Natural killer cell (primary cell): ENCODE measurements around the gene MRPL18. TPM values are rescaled to one million over a fixed set of nuclear protein-coding genes. Genes with fewer than 3 reads are reported as not detected.

Experiments
- ATAC-seq, 3 donors: fragments of 150-1000 bp in 2 of 3; fragments of 200-7000 bp in 1 of 3; cut with Tn5 transposase; 1 replicate in 1 of 3; 2 replicates in 2 of 3; pipeline ENCODE4 v1.10.0; 2021; ENCODE audit warnings: mild to moderate bottlenecking in 2 of 3, moderate library complexity in 2 of 3
- DNase-seq, 2 donors: peaks; one replicate each; pipeline versions ENCODE4 v3.0.0 to v3.0.0-alpha.2; 2013 to 2021; ENCODE audit warnings: mixed read lengths in 1 of 2
- H3K27ac ChIP-seq: one replicate; pipeline ENCODE4 v1.5.1; 2013; ENCODE audit warnings: mild to moderate bottlenecking, low read length
- H3K27me3 ChIP-seq: one replicate; pipeline ENCODE4 v1.6.1; 2013; ENCODE audit warnings: low read length; ENCODE audit not compliant: control insufficient read depth, insufficient read depth
- H3K36me3 ChIP-seq: one replicate; pipeline ENCODE4 v1.6.1; 2013; ENCODE audit warnings: low read length; ENCODE audit not compliant: control insufficient read depth, insufficient read depth
- H3K4me1 ChIP-seq: one replicate; pipeline ENCODE4 v1.6.1; 2013; ENCODE audit warnings: low read length; ENCODE audit not compliant: control insufficient read depth, insufficient read depth
- H3K4me3 ChIP-seq: one replicate; pipeline ENCODE4 v1.5.1; 2013; ENCODE audit warnings: low read length
- H3K9me3 ChIP-seq: one replicate; pipeline ENCODE4 v1.6.1; 2013; ENCODE audit warnings: low read length; ENCODE audit not compliant: control insufficient read depth, insufficient read depth
- H3K27ac Mint-ChIP-seq, 2 donors: one replicate each; pipeline ENCODE4 v1.8.0; 2022; ENCODE audit warnings: mild to moderate bottlenecking in 2 of 2, mixed read lengths in 2 of 2, moderate library complexity in 1 of 2
- H3K27me3 Mint-ChIP-seq, 2 donors: one replicate each; pipeline ENCODE4 v1.8.0; 2022; ENCODE audit warnings: low read depth in 2 of 2, mixed read lengths in 2 of 2
- H3K36me3 Mint-ChIP-seq: one replicate; pipeline ENCODE4 v1.8.0; 2022; ENCODE audit warnings: mixed read lengths
- H3K4me1 Mint-ChIP-seq, 2 donors: one replicate each; pipeline ENCODE4 v1.8.0; 2022; ENCODE audit warnings: mixed read lengths in 2 of 2
- H3K4me3 Mint-ChIP-seq: one replicate; pipeline ENCODE4 v1.8.0; 2022; ENCODE audit warnings: mild to moderate bottlenecking, moderate library complexity, mixed read lengths
- H3K9me3 Mint-ChIP-seq, 2 donors: one replicate each; pipeline ENCODE4 v1.8.0; 2022; ENCODE audit warnings: mixed read lengths in 2 of 2
- WGBS: methylation state at CpG from one replicate; pipeline ENCODE4 v1.1.7; 2013; ENCODE audit warnings: missing lambda C conversion rate; ENCODE audit not compliant: insufficient coverage; 5-methylcytosine and 5-hydroxymethylcytosine counted together
- intact Hi-C: fragments of 100-400 bp; cut with micrococcal nuclease; formaldehyde crosslinking; loops from one replicate; pipeline ENCODE4 v1.14.2; 2022
- total RNA-seq, 4 donors: library from RNA; stranded (reverse); fragments of 120-200 nt in 1 of 4; gene quantifications; one replicate each; pipeline versions ENCODE4 v1.2.3 to v1.2.4, GENCODE V29; 2013 to 2022
- TF ChIP-seq, protein P1 (sequence below): fragments of 200-600 bp; IDR thresholded peaks from one replicate; pipeline ENCODE4 v1.8.0; 2022; ENCODE audit warnings: antibody characterized with exemption

Gene MRPL18
- total RNA-seq, 3 donors from 2014 or later (not counting 1 experiment from before 2014, with no cell fraction given), result 22.3 to 29.6 (median 22.6) TPM

DNA sequence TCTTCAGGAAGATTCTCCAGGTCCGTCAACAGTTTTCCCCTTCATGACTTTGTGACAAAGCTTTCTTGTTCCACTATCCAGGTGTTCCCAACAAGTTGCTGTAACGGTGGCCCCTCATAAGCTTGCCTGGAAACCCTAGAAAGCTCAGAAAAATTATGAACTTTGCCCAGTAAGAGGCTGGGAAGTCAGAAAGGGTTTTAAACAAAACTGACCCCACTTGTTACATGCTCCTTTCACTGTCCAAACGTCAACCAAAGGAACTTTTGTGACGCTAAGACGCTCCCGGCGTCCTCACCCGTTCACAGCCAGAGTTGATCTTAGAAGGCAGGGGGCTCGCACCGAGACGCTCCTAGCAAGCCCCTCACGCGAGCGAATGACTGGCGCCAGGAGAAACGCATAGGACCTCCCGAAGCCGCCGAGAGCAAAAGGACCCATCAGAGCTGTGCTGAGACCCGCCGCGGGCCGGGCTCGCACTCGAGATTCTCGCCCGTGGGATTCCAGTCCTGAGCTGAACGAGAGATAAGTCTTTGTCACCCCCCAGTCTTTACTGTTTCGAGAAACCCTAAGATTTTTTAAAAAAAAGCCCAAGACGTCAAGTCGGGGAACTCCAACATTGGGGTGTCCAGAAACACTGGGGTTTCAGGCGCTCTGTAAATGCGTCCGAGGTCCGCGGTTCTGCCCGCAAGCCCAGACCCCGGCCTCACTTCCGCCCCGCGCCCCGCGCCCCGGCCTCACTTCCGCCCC lies 29.0 kb upstream of the MRPL18 start:
- H3K9me3 ChIP-seq, result no peaks in the 10 kb centered on the region
- TF ChIP-seq, protein P1, sequence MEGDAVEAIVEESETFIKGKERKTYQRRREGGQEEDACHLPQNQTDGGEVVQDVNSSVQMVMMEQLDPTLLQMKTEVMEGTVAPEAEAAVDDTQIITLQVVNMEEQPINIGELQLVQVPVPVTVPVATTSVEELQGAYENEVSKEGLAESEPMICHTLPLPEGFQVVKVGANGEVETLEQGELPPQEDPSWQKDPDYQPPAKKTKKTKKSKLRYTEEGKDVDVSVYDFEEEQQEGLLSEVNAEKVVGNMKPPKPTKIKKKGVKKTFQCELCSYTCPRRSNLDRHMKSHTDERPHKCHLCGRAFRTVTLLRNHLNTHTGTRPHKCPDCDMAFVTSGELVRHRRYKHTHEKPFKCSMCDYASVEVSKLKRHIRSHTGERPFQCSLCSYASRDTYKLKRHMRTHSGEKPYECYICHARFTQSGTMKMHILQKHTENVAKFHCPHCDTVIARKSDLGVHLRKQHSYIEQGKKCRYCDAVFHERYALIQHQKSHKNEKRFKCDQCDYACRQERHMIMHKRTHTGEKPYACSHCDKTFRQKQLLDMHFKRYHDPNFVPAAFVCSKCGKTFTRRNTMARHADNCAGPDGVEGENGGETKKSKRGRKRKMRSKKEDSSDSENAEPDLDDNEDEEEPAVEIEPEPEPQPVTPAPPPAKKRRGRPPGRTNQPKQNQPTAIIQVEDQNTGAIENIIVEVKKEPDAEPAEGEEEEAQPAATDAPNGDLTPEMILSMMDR, result no peak
- Mint-ChIP-seq H3K4me3 (peak overlapping the region; percentile 94), H3K36me3 (no peaks in the 10 kb centered on the region), H3K27me3 (no peaks in the 10 kb centered on the region), H3K27ac (peak overlapping the region; percentile 64 to 99), H3K9me3 (no peaks in the 10 kb centered on the region), H3K4me1 (peaks cover 30 to 31% of the 10 kb centered on the region in 2 donors)
- 6% methylated on average over 45 of the region's 45 CpGs for WGBS
- H3K27me3 ChIP-seq, result no peaks in the 10 kb centered on the region
- peak overlapping the region; percentile 81 for H3K27ac ChIP-seq
- H3K4me1 ChIP-seq, result peaks cover 14% of the 10 kb centered on the region
- H3K4me3 ChIP-seq, result peak overlapping the region; percentile 98
- no peak for ATAC-seq
- intact Hi-C loops, result loop anchor here (1.0 kb wide), 1 partner anchor 34 kb away; the partner anchor contains the start of gene WTAP
- H3K36me3 ChIP-seq, result peaks cover 26% of the 10 kb centered on the region
- no peak for DNase-seq

DNA sequence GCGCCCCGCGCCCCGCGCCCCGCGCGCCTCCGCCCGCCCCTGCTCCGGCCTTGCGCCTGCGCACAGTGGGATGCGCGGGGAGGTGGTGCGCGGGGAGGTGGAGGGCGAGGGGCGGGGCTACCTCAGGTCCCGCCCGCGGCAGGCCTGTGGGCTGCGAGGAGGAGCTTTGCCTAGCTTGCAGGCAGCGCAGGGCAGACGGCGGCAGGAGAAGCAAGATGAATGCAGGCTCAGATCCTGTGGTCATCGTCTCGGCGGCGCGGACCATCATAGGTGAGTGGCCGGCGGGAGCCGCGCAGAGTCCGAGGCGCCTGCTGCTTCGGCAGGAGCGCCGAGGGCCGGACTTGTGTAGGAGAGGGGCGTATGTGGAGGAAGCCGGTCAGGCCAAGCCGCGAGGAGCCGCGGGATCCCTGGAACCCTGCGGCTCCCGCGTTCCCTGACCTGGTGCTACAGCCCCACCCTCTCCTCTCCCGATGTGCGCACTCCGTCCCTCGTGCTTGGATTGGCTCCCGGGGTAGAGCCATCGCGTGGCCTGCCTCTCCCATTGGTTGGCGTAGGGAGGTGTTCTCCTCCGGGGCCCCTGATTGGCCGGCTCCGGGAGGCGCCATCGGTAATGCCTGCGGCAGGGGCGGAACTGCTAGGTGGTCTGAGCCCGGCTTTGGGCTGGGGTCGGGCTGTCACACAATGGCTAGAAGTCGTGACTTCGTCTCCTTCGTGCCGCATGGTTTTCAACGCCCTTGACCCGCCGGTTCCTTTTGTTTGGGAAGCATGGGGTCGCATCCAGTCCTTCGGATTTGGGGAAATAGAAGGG lies 28.2 kb upstream of the MRPL18 start, which contains the start of gene ACAT2:
Gene ACAT2, plus strand, starts transcription at position 173 of the 808 bp plus-strand sequence. Its CDS starts 43 bp downstream, at position 216.
- Mint-ChIP-seq H3K36me3 (no peaks in the 10 kb centered on the region), H3K4me3 (peak within 1 kb of the TSS; percentile 94), H3K9me3 (no peaks in the 10 kb centered on the region), H3K27ac (peak within 1 kb of the TSS; percentile 64 to 99), H3K27me3 (no peaks in the 10 kb centered on the region), H3K4me1 (peaks cover 30 to 31% of the 10 kb centered on the region in 2 donors)
- Histone ChIP-seq H3K4me3 (peak within 1 kb of the TSS; percentile 98), H3K4me1 (peaks cover 14% of the 10 kb centered on the region), H3K9me3 (no peaks in the 10 kb centered on the region), H3K27ac (peak within 1 kb of the TSS; percentile 98), H3K36me3 (peaks cover 24% of the 10 kb centered on the region), H3K27me3 (no peaks in the 10 kb centered on the region)
- peak; percentile 89 to 97 for DNase-seq
- under 1% methylated on average over 76 of the region's 76 CpGs for WGBS
- TF ChIP-seq, protein P1, result no peak
- ATAC-seq, result peak; percentile 83 to 93 (median 84)
- intact Hi-C loops, result loop anchor here (1.0 kb wide), 3 partner anchors 27 to 71 kb away; partner anchors contain the start of genes TCP1 and WTAP

DNA sequence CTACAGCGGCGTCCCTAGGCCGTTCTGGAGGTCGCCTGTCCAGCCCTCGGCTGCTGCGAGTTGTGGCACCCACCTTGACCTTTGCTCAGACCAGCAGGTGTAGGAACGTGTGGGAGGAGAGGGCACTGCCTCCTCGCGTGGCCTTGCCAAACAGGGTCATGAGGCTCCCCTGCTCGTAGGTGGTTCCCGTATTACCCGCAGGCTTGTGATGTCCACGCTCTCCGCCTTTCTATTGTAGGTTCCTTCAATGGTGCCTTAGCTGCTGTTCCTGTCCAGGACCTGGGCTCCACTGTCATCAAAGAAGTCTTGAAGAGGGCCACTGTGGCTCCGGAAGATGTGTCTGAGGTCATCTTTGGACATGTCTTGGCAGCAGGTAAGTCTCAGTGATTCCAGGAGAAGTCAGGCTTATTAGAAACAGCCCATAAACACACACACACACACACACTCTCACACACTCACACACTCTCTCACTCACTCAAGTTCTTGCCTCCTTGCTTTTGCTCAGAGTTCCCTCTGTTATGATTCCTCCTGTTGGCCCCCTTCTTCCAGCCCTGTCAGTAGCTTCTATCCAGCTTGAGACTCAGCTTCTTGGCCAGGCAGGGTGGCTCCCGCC lies 27.5 kb upstream of the MRPL18 start:
- peaks cover 14% of the 10 kb centered on the region for H3K4me1 ChIP-seq
- 17% methylated on average over 16 of the region's 16 CpGs for WGBS
- intact Hi-C loops, result loop anchor here (1.0 kb wide), 2 partner anchors 27 to 71 kb away; partner anchors contain the start of gene TCP1
- DNase-seq (peak; percentile 45 to 71), ATAC-seq (peak; percentile 22 to 45 (median 32))
- peaks cover under 1% of the 10 kb centered on the region for H3K36me3 Mint-ChIP-seq
- H3K27me3 Mint-ChIP-seq, result no peaks in the 10 kb centered on the region
- H3K27ac Mint-ChIP-seq, result peak overlapping the region; percentile 64 to 99
- TF ChIP-seq, protein P1, result no peak
- H3K27ac ChIP-seq, result peak overlapping the region; percentile 98
- no peaks in the 10 kb centered on the region for H3K27me3 ChIP-seq
- H3K4me3 ChIP-seq, result peak overlapping the region; percentile 98
- no peaks in the 10 kb centered on the region for H3K9me3 ChIP-seq
- peaks cover 26% of the 10 kb centered on the region for H3K36me3 ChIP-seq
- no peaks in the 10 kb centered on the region for H3K9me3 Mint-ChIP-seq
- peak overlapping the region; percentile 94 for H3K4me3 Mint-ChIP-seq
- H3K4me1 Mint-ChIP-seq, result peaks cover 30 to 31% of the 10 kb centered on the region in 2 donors
